HepG2 (cell line): ENCODE results near the gene HMCN2.

Experiments used
- ATF7-NPFF ChIP-seq: sonication (generic); formaldehyde crosslinking; IDR thresholded peaks from 2 replicates; pipeline ENCODE4 v1.8.1; 2023; ENCODE audit warnings: mild to moderate bottlenecking, low read depth, missing genetic modification reagents, moderate library complexity
- BRF2 ChIP-seq: sonication (generic); formaldehyde crosslinking; IDR thresholded peaks from 2 replicates; pipeline ENCODE4 v1.8.1; 2022; ENCODE audit warnings: mild to moderate bottlenecking, missing genetic modification reagents
- CBX1 ChIP-seq: IDR thresholded peaks from one replicate; pipeline ENCODE4 v1.6.1; 2016; ENCODE audit warnings: antibody characterized with exemption, low read depth
- CBX2 ChIP-seq, 2 experiments: fragments of 200-600 bp in 1 of 2; sonication (generic); formaldehyde crosslinking in 1 of 2; IDR thresholded peaks; 2 replicates each; pipeline versions ENCODE4 v1.7.0 to v1.8.1; 2018 to 2022; ENCODE audit warnings: low read depth in 2 of 2, low read length in 1 of 2, mild to moderate bottlenecking in 1 of 2, missing genetic modification reagents in 1 of 2
- CREM ChIP-seq, 2 experiments: sonication (generic) in 1 of 2; formaldehyde crosslinking in 1 of 2; IDR thresholded peaks; 2 replicates each; pipeline versions ENCODE4 v1.4.0 to v1.6.1; 2016 to 2020; ENCODE audit warnings: antibody characterized with exemption in 1 of 2, mild to moderate bottlenecking in 1 of 2, missing genetic modification reagents in 1 of 2
- CTCF ChIP-seq: sonication (generic); formaldehyde crosslinking; IDR thresholded peaks from 2 replicates; pipeline ENCODE4 v1.5.0; 2020; ENCODE audit warnings: mild to moderate bottlenecking, missing genetic modification reagents, moderate library complexity
- PAWR ChIP-seq: sonication (generic); formaldehyde crosslinking; IDR thresholded peaks from 2 replicates; pipeline ENCODE4 v1.4.0; 2020; ENCODE audit warnings: missing genetic modification reagents, mild to moderate bottlenecking, borderline replicate concordance
- RBM22 ChIP-seq: fragments of 200-400 bp; formaldehyde crosslinking; optimal IDR thresholded peaks from 2 replicates; pipeline ENCODE3; 2017; ENCODE audit warnings: mild to moderate bottlenecking, low read length, moderate library complexity
- SUZ12 ChIP-seq: fragments of 150-350 bp; IDR thresholded peaks from 2 replicates; pipeline ENCODE4 v1.6.1; 2014; ENCODE audit warnings: low read depth, low read length
- TAF1 ChIP-seq: sonication (generic); formaldehyde crosslinking; IDR thresholded peaks from 2 replicates; pipeline ENCODE4 v1.4.0; 2020; ENCODE audit warnings: missing genetic modification reagents
- ZNF180 ChIP-seq: sonication (generic); formaldehyde crosslinking; IDR thresholded peaks from 2 replicates; pipeline ENCODE4 v1.4.0; 2020; ENCODE audit warnings: low read depth, missing genetic modification reagents, borderline replicate concordance
- ZNF629 ChIP-seq: sonication (generic); formaldehyde crosslinking; conservative IDR thresholded peaks from 2 replicates; pipeline ENCODE4 v1.5.0; 2020; ENCODE audit warnings: missing genetic modification reagents
- ZNF709 ChIP-seq: sonication (generic); formaldehyde crosslinking; IDR thresholded peaks from 2 replicates; pipeline ENCODE4 v1.5.0; 2020; ENCODE audit warnings: mild to moderate bottlenecking, missing genetic modification reagents

- TF ChIP-seq CBX2 (IDR thresholded peaks at IDR 0.05; ENCODE audit: low read depth, low read length) (no peak), CBX2 (CRISPR knock-in tag; IDR thresholded peaks at IDR 0.05; ENCODE audit: low read depth) (no peak), PAWR (CRISPR knock-in tag) (no peak), RBM22 (no peak), CTCF (CRISPR knock-in tag) (no peak), TAF1 (CRISPR knock-in tag) (no peak), CBX1 (no peak), BRF2 (CRISPR knock-in tag) (no peak), ATF7-NPFF (CRISPR knock-in tag) (no peak), ZNF629 (no peak), CREM (IDR thresholded peaks at IDR 0.05) (no peak), CREM (CRISPR knock-in tag; IDR thresholded peaks at IDR 0.05) (no peak), ZNF709 (CRISPR knock-in tag) (no peak), SUZ12 (no peak), ZNF180 (no peak)
Observed at GRCh38 chr9:130246126-130246525, 19.4 kb upstream of the HMCN2 start.
